Upper lobe of right lung (tissue), 1 donor: ENCODE measurements around the gene RAB6B. TPM values are rescaled to one million over a fixed set of nuclear protein-coding genes. Genes with fewer than 3 reads are reported as not detected.

Experiments used
- ATAC-seq: fragments of 200-7000 bp; cut with Tn5 transposase; one replicate; pipeline ENCODE4 v1.9.1; 2020; ENCODE audit warnings: mild to moderate bottlenecking, moderate library complexity
- DNase-seq: peaks from one replicate; pipeline ENCODE4 v3.0.0-alpha.2; 2020
- H3K27ac ChIP-seq: fragments of 200-600 bp; one replicate; pipeline ENCODE4 v1.8.0; 2022
- H3K27me3 ChIP-seq: fragments of 200-600 bp; one replicate; pipeline ENCODE4 v1.8.0; 2022; ENCODE audit warnings: mild to moderate bottlenecking
- H3K36me3 ChIP-seq: fragments of 200-600 bp; one replicate; pipeline ENCODE4 v1.8.0; 2022
- H3K4me1 ChIP-seq: fragments of 200-600 bp; one replicate; pipeline ENCODE4 v1.8.0; 2022
- H3K4me3 ChIP-seq: fragments of 200-600 bp; one replicate; pipeline ENCODE4 v1.8.0; 2022; ENCODE audit warnings: mild to moderate bottlenecking
- H3K9me3 ChIP-seq: fragments of 200-600 bp; one replicate; pipeline ENCODE4 v1.8.0; 2022
- intact Hi-C: fragments of 100-400 bp; cut with DNase I; formaldehyde crosslinking; loops from one replicate; pipeline ENCODE4 v1.11.0; 2022
- total RNA-seq: library from RNA; stranded (reverse); fragmentation: NEBNext Ultra II Directional; extraction: Animal tissue kit (Norgen Biotek cat#: 25700); gene quantifications from one replicate; pipeline ENCODE4 v1.2.1, GENCODE V29; 2021
- TF ChIP-seq, protein P1 (sequence below): fragments of 200-600 bp; IDR thresholded peaks from one replicate; pipeline ENCODE4 v1.8.0; 2022; ENCODE audit warnings: antibody characterized with exemption
- donor health status: DM: no; HTN: yes; CAD: no; lungs with severe emphysema.

The RAB6B gene
- total RNA-seq, 1 donor from 2014 or later = 7.4 TPM

DNA sequence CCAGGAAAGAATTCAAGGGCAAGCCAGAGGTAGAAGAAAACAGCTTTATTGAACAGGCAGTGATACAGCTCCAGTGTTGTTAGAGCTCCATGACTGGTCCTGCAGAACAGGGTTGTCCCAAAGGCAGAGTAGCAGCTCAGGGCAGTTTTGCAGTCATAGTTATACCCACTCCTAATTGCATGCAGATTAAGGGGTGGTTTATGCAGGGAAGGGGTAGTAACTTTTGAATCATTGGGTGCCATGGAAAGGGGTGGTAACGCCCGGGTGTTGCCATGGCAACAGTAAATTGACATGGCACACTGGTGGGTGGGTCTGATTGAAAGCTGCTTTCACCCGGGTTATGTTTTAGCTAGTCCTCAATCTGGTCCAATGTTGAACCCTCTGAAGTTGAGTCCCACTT, 9.7 kb upstream of the RAB6B start:
- Histone ChIP-seq H3K27ac (no peak overlapping the region), H3K4me1 (no peaks in the 10 kb centered on the region), H3K9me3 (no peaks in the 10 kb centered on the region), H3K4me3 (no peak overlapping the region), H3K36me3 (no peaks in the 10 kb centered on the region), H3K27me3 (peaks cover 8% of the 10 kb centered on the region)
- ATAC-seq (no peak), DNase-seq (no peak)
- intact Hi-C loops = no loop called here
- TF ChIP-seq, protein P1, sequence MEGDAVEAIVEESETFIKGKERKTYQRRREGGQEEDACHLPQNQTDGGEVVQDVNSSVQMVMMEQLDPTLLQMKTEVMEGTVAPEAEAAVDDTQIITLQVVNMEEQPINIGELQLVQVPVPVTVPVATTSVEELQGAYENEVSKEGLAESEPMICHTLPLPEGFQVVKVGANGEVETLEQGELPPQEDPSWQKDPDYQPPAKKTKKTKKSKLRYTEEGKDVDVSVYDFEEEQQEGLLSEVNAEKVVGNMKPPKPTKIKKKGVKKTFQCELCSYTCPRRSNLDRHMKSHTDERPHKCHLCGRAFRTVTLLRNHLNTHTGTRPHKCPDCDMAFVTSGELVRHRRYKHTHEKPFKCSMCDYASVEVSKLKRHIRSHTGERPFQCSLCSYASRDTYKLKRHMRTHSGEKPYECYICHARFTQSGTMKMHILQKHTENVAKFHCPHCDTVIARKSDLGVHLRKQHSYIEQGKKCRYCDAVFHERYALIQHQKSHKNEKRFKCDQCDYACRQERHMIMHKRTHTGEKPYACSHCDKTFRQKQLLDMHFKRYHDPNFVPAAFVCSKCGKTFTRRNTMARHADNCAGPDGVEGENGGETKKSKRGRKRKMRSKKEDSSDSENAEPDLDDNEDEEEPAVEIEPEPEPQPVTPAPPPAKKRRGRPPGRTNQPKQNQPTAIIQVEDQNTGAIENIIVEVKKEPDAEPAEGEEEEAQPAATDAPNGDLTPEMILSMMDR = no peak

DNA sequence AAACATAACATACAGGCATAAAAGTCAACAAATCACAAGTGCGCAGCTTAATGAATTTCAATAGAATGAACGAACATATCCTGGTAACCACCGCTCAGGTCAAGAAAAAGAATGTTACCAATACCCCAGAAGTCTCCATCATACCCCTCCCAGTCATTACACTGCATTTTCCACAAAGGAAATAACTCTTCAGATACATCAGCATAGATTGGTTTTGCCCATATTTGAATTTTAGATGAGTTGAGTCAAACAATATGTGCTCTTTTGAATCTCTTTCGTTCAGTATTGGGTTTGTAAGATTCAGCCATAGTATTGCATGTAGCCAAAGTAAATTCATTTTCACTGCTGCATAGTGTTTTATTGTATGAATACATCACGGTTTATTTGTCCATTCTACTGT, 6.2 kb upstream of the RAB6B start:
- peaks cover 8% of the 10 kb centered on the region for H3K27me3 ChIP-seq
- intact Hi-C loops = no loop called here
- H3K4me3 ChIP-seq = no peak overlapping the region
- H3K4me1 ChIP-seq = no peaks in the 10 kb centered on the region
- no peak overlapping the region for H3K27ac ChIP-seq
- TF ChIP-seq, protein P1 = no peak
- DNase-seq (no peak), ATAC-seq (no peak)
- H3K9me3 ChIP-seq = no peaks in the 10 kb centered on the region
- no peaks in the 10 kb centered on the region for H3K36me3 ChIP-seq

DNA sequence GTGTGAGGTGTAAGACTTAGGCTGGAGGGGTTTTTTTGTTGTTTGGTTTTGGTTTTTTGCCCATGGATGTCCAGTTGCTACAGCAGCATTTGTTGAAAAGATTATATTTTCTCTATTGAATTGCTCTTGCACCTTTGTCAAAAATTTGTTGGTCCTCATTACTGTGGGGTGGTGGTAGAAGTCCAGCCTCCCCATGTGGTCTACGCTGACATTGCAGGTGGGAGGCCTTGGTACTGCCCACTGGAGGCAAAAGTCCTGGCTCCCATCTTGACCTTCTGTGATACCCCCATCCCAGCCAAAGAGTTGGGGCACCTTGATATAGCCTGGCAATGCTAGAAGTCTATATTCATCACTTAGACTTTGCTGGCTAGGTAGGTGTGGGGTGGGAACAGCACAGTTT, 5.4 kb upstream of the RAB6B start:
- TF ChIP-seq, protein P1 = no peak
- Histone ChIP-seq H3K4me3 (no peak overlapping the region), H3K9me3 (no peaks in the 10 kb centered on the region), H3K27ac (no peak overlapping the region), H3K27me3 (peaks cover 9% of the 10 kb centered on the region), H3K4me1 (no peaks in the 10 kb centered on the region), H3K36me3 (no peaks in the 10 kb centered on the region)
- DNase-seq = no peak
- intact Hi-C loops = no loop called here
- ATAC-seq = no peak

DNA sequence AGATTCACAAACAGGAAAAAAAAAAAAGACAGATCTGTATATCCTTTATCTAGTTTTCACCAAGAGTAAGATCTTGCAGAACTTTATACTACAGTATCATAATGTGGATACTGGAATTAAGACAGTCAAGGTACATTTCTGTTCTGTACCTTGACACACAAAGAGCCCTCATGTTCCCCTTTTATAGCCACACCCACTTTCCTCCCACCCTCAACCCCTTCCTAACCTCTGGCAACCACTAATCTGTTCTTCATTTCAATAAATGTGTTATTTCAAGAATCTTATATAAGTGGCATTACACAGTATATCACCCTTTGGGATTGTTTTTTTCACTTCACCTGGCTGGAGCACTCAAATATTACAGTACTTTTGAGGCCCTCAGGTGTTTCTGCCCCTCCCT, 3.6 kb upstream of the RAB6B start:
- no peak overlapping the region for H3K27ac ChIP-seq
- TF ChIP-seq, protein P1 = no peak
- peaks cover 17% of the 10 kb centered on the region for H3K27me3 ChIP-seq
- ATAC-seq = no peak
- no peaks in the 10 kb centered on the region for H3K36me3 ChIP-seq
- no peaks in the 10 kb centered on the region for H3K4me1 ChIP-seq
- no peak for DNase-seq
- H3K4me3 ChIP-seq = no peak overlapping the region
- H3K9me3 ChIP-seq = no peaks in the 10 kb centered on the region
- intact Hi-C loops = no loop called here

DNA sequence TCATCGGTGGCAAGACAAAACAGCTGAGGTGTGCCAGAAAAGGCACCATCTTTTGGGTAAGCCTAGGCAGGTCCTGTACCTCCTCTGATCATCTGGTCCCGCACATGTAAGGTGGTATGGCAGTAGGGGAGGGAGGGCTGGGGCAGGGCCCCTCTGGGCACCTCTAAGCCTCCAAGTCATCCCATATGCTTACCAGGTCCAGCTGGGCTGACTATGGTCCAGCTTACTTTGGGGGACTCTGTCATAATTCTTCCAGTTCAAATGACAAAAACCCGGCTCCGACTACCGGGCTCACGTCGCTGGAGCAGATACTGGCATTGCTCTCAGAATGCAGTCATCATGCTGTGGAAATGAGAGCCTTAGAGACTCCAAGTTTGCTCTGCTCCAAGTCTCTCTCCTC, 1.9 kb upstream of the RAB6B start:
- Histone ChIP-seq H3K4me3 (no peak overlapping the region), H3K36me3 (no peaks in the 10 kb centered on the region), H3K27ac (no peak overlapping the region), H3K4me1 (no peaks in the 10 kb centered on the region), H3K27me3 (peaks cover 25% of the 10 kb centered on the region), H3K9me3 (no peaks in the 10 kb centered on the region)
- intact Hi-C loops = no loop called here
- DNase-seq = no peak
- TF ChIP-seq, protein P1 = no peak
- no peak for ATAC-seq

DNA sequence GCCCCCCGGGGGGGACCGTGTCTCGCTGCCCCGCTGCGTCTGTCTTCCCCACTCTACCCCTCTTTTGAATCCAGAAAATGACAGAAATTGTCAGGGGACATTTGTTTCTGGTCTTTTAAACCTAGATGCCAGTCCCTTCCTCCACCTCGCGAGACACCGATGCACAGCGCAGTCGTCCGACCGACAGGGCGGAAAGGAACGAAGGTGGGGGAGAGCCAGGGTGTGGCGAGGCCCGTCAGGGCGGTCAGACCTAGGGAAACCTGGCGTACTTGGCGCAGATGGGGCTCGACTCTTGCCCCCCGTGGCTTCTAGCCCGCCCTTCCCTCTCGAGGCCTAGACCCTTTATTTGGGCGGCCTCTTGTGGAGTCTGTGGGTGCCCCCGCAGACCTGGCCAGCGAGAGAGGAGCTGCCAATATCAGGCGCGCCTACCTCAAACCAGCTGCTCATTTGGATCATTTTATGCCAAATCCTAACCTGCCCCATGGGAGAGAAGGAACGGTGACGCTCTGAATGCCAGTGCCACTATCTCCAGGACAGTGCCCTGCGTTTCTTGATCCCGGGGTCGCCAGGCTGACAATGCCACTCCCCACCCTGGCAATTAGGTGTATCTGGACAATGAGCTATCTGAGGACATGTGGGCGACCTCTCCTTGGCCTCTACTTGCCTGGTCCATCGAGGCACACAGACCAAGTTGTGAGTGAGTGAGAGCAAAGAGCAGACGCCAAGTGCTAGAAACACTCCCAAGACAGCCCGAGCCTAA, 500 bp upstream of the RAB6B start:
- DNase-seq = no peak
- no peaks in the 10 kb centered on the region for H3K4me1 ChIP-seq
- peaks cover 25% of the 10 kb centered on the region for H3K27me3 ChIP-seq
- H3K36me3 ChIP-seq = no peaks in the 10 kb centered on the region
- peak; percentile 3 for ATAC-seq
- H3K27ac ChIP-seq = no peak overlapping the region
- peak overlapping the region; percentile 60 for H3K4me3 ChIP-seq
- intact Hi-C loops = no loop called here
- TF ChIP-seq, protein P1 = no peak
- H3K9me3 ChIP-seq = no peaks in the 10 kb centered on the region
